PFSK-1 (cell line): ENCODE results near the gene PTCH1.

Experiments
- FOXP2 ChIP-seq: optimal IDR thresholded peaks from 2 replicates; pipeline ENCODE3; 2011; ENCODE audit warnings: borderline replicate concordance, control low read depth, inconsistent platforms; ENCODE audit not compliant: insufficient read depth; ENCODE audit errors: extremely low read length, extremely low read depth
- POLR2AphosphoS5 ChIP-seq: IDR thresholded peaks from 2 replicates; pipeline ENCODE4 v1.6.1; 2012; ENCODE audit warnings: low read depth, mild to moderate bottlenecking, control low read depth, low read length, moderate library complexity
- REST ChIP-seq, 2 experiments: IDR thresholded peaks; 2 replicates each; pipeline versions ENCODE4 v1.6.1 to v1.8.0; 2011 to 2012; ENCODE audit warnings: low read depth in 2 of 2, low read length in 2 of 2, control low read depth in 1 of 2, inconsistent platforms in 1 of 2, mild to moderate bottlenecking in 1 of 2, moderate library complexity in 1 of 2; ENCODE audit not compliant: insufficient read depth in 1 of 2
- SIN3A ChIP-seq: IDR thresholded peaks from 2 replicates; pipeline ENCODE4 v1.6.1; 2012; ENCODE audit warnings: mild to moderate bottlenecking, low read length, moderate library complexity, borderline replicate concordance; ENCODE audit not compliant: insufficient read depth
- TAF1 ChIP-seq: IDR thresholded peaks from 2 replicates; pipeline ENCODE4 v1.6.1; 2012; ENCODE audit warnings: low read length, control low read depth, borderline replicate concordance; ENCODE audit not compliant: insufficient read depth

The PTCH1 gene

DNA sequence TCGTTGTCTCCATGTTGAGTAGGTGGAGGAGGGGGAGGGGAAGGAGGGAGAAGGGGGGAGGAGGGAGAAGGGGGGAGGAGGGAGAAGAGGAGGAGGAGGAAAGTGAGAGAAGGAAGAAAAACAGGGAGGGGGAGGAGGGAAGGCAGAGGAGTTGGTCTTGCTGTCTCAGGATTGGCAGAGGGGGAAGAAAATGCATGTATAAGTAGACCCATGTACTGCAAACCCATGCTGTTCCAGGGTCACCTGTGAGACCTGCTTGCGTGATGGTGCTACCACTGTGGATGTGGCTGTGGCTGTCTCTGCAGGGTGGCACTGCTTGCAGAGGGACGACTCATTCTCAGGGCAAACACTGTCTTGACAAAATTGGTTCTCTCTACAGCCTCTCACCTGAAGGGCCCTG, 76.3 kb downstream of the PTCH1 start:
- no peak for TF ChIP-seq TAF1
- TF ChIP-seq POLR2AphosphoS5 = no peak
- TF ChIP-seq FOXP2 = no peak
- no peak for TF ChIP-seq REST (IDR thresholded peaks at IDR 0.05; ENCODE audit: insufficient read depth in 1 of 2, low read depth in 2 of 2, low read length in 2 of 2)
- no peak for TF ChIP-seq SIN3A

DNA sequence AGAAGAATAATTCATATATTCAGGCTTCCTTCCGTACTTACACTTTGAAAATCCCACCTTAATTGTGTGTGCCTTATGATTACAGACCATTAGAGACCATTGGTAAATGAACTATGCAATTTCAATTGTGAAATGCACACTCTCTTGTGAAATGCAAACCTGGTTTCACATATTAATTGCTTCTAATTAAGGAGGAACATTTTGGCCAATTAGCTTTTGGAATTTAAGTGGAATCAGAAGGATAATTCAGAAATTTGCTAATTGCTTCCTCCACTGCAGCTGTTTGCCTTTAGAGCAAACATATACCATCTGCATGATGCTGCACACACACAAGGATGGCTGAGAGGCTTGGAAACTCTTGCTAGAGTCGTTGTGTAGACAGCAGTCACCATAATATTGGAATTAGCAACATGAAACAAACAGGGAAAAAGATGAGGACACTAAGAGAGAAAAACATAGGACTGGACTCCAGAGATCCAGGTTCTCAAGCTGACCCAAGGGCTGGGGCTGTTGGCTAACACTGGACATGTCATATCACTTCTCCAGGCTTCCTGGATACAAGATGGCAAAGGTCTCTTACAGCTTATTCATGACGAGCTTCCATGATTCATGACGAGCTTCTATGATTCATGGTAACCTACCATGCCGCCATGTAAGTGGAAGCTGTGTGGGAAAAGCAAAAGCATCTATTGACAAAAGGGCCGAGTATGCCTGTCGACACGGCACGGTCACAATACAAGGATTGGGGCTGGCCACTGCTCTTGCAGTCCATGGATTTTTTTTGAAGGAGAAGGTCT, 78.0 kb downstream of the PTCH1 start:
- no peak for TF ChIP-seq POLR2AphosphoS5
- no peak for TF ChIP-seq FOXP2
- TF ChIP-seq SIN3A = no peak
- TF ChIP-seq REST (IDR thresholded peaks at IDR 0.05; ENCODE audit: insufficient read depth in 1 of 2, low read depth in 2 of 2, low read length in 2 of 2) = no peak
- TF ChIP-seq TAF1 = no peak

DNA sequence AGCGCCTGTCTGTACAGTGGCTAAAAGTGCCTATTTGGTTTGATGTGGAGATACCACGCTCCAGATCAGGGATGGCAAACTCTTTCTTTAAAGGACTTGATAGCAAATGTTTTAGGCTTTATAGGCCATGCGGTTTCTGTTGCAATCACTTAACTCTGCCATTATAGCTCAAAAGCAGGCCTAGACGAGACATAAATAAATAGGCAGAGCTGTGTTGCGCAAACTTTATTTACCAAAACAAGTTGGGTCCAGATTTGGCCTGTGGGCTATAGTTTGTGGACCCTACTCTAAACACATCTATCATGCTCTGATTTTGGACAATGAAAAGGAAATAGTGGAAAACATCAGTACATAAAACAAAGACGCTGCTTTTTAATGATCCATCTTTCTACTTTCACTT, 79.2 kb downstream of the PTCH1 start:
- TF ChIP-seq SIN3A (no peak), POLR2AphosphoS5 (no peak), FOXP2 (no peak), REST (IDR thresholded peaks at IDR 0.05; ENCODE audit: insufficient read depth in 1 of 2, low read depth in 2 of 2, low read length in 2 of 2) (no peak), TAF1 (no peak)

GRCh38 chr9:95436416-95436815, 80.4 kb downstream of the PTCH1 start:
- TF ChIP-seq FOXP2 (no peak), POLR2AphosphoS5 (no peak), TAF1 (no peak)

DNA sequence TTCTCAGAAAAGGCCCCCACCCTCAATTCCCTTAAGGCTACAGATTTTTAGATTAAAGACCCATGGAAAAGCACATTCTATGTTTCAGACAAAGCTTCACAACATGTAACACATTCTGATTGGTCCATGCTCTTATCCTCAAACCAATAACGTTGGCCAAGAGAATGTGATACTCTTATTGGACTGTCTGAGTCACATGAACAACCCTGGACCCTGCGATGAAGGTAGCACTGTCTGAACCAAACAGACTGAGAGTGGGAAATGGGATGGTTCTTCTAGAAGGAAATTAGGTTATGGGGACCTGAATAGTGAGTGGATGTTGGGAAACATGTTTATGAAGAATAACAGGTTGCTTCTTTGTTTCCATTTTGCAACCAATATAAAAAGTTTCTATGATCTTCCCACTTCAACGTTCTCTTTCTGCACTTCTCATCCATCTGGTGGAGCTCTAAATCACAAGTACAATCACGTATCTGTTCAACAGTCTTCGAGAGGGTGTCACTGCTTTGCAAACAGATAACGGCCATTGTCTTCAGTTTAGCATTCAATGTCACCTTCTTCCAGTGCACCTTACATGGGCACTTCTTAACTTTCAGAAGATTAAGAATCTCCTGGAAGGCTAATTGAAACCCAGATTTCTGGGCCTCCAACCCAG, 81.6 kb downstream of the PTCH1 start:
- TF ChIP-seq POLR2AphosphoS5 (no peak), FOXP2 (no peak), REST (IDR thresholded peaks at IDR 0.05; ENCODE audit: insufficient read depth in 1 of 2, low read depth in 2 of 2, low read length in 2 of 2) (no peak), SIN3A (no peak), TAF1 (no peak)
